NAMALWA (cell line): ENCODE measurements around the gene GPR32.
"Not testable (repeated sequence)": the region's sequence is repeated elsewhere in the genome, so short reads cannot be mapped to it uniquely, and the experiment has no call there.

Source experiments
- DNase-seq: peaks from one replicate; pipeline ENCODE4 v3.0.0-alpha.2; 2015; ENCODE audit warnings: low spot score

Gene GPR32

GRCh38 chr19:50770164-50770563, at the start of gene GPR32:
Gene GPR32, plus strand, starts transcription at chr19:50770464. Its CDS starts 137 bp downstream, at chr19:50770601.
- not testable (repeated sequence) for DNase-seq

GRCh38 chr19:50720921-50721381, 49.3 kb upstream of the GPR32 start:
- DNase-seq: peak; percentile 75

GRCh38 chr19:50721441-50722137, 48.7 kb upstream of the GPR32 start:
- DNase-seq: no peak

- no peak for DNase-seq
These were observed 47.9 kb upstream of the GPR32 start for GRCh38 chr19:50722201-50723013.

GRCh38 chr19:50723069-50723468, 47.2 kb upstream of the GPR32 start, which contains the start of gene CLEC11A:
Gene CLEC11A, plus strand, starts transcription at chr19:50723364. Its CDS starts 162 bp downstream, at chr19:50723526.
- no peak for DNase-seq

GRCh38 chr19:50723735-50724521, 46.3 kb upstream of the GPR32 start:
- DNase-seq: no peak

GRCh38 chr19:50724522-50725217, 45.6 kb upstream of the GPR32 start:
- DNase-seq: peak; percentile 74

- no peak for DNase-seq
These were observed 44.9 kb upstream of the GPR32 start for GRCh38 chr19:50725218-50725910.

- no peak for DNase-seq
These were observed 44.4 kb upstream of the GPR32 start for GRCh38 chr19:50725911-50726230.

GRCh38 chr19:50728084-50728737, 42.1 kb upstream of the GPR32 start:
- no peak for DNase-seq

- no peak for DNase-seq
These were observed 40.4 kb upstream of the GPR32 start for GRCh38 chr19:50729894-50730293.

- DNase-seq: no peak
These were observed 34.4 kb upstream of the GPR32 start for GRCh38 chr19:50735869-50736268.

GRCh38 chr19:50736338-50736737, 33.9 kb upstream of the GPR32 start:
- DNase-seq: no peak

GRCh38 chr19:50739132-50739913, 30.9 kb upstream of the GPR32 start:
- no peak for DNase-seq

GRCh38 chr19:50739914-50740426, 30.3 kb upstream of the GPR32 start:
- no peak for DNase-seq

- DNase-seq: no peak
These were observed 28.9 kb upstream of the GPR32 start for GRCh38 chr19:50741179-50741933.

- no peak for DNase-seq
These were observed 26.7 kb upstream of the GPR32 start for GRCh38 chr19:50743537-50743936.

GRCh38 chr19:50745221-50745620, 25.0 kb upstream of the GPR32 start:
- no peak for DNase-seq

- not testable (repeated sequence) for DNase-seq
These were observed 23.1 kb upstream of the GPR32 start for GRCh38 chr19:50747141-50747540.
